ENCODE results near the gene PSMD1.
"Not testable (repeated sequence)": the region's sequence is repeated elsewhere in the genome, so short reads cannot be mapped to it uniquely, and the experiment has no call there.

Gene PSMD1

DNA sequence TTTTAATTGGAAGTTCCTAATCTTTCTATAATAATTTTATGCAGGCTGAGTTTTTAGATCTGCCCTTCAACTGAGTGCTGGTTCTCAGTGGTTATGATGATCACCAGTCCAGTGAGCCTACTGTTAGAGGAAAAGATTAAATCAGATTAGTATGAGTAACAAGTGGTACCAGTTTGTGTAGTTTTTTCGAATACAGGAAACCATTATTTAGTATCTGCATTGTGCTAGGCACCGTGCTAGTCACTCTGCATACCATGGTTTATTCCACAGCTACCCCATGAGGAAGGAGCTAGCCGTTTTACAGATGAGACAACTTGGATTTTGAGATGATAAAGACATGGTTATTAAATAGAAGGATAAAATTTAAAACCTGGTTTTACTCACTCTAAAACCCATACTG lies 6.1 kb downstream of the PSMD1 start:
- Histone ChIP-seq H3K9me3 (ENCODE audit: insufficient read depth, low read depth, low read length) (no peaks in the 10 kb centered on the region), H3K27me3 (ENCODE audit: insufficient read depth, low read length) (no peaks in the 10 kb centered on the region), H3K4me3 (ENCODE audit: low read length) (no peak overlapping the region), H3K4me1 (ENCODE audit: insufficient read depth, low read length) (peaks cover 11% of the 10 kb centered on the region; the same call in 1 of the 2 replicates), H3K36me3 (ENCODE audit: insufficient read depth, low read length) (peaks cover 69% of the 10 kb centered on the region), H3K27ac (ENCODE audit: low read depth, low read length) (no peak overlapping the region), H3K9ac (ENCODE audit: low read depth, low read length) (no peak overlapping the region)
- WGBS = 90% methylated on average over 3 of the region's 3 CpGs

DNA sequence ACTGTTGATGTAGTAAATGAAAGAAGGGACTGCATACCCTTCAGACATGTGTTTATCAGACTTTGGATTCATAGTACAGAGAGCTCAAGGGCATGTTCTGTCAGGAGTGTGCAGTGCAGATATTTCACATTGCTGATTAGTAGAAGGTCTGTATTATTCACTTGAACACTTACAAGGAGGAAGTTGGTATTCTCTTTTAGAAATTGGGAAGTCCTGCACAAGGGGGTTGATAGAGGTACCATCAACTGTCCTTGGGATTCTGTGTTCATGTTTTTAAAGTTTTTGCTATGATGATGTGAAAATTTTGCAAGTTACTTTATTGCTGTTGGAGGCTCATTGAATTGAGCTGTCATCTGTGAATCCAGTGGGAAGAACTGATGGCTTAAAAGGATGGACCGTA lies 6.7 kb downstream of the PSMD1 start:
- H3K27ac ChIP-seq (ENCODE audit: low read depth, low read length) = no peak overlapping the region
- no peak overlapping the region for H3K4me3 ChIP-seq (ENCODE audit: low read length)
- no CpG with 5 or more reads among the region's 1 CpG for WGBS
- H3K27me3 ChIP-seq (ENCODE audit: insufficient read depth, low read length) = no peaks in the 10 kb centered on the region
- H3K4me1 ChIP-seq (ENCODE audit: insufficient read depth, low read length) = peaks cover 5% of the 10 kb centered on the region; the same call in 1 of the 2 replicates
- H3K9ac ChIP-seq (ENCODE audit: low read depth, low read length) = no peak overlapping the region
- H3K9me3 ChIP-seq (ENCODE audit: insufficient read depth, low read depth, low read length) = no peaks in the 10 kb centered on the region
- peaks cover 75% of the 10 kb centered on the region for H3K36me3 ChIP-seq (ENCODE audit: insufficient read depth, low read length)

DNA sequence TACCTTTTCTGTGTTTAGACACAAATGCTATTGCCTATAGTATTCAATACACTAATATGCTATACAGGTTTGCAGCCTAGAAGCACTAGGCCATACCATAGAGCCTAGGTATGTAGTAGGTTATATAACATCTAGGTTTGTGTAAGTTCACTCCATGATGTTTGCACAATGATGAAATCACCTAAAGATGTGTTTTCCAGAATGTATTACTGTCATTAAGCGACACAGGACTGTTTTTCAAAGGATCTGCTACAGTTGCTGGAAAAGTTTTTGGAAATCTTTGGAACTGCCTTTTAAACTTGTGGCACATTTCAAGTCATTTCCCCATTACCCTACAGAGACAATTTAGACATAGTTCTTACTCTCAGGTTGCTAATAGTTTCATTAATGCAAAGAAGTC lies 9.3 kb downstream of the PSMD1 start:
- no peaks in the 10 kb centered on the region for H3K4me1 ChIP-seq (ENCODE audit: insufficient read depth, low read length)
- no peak overlapping the region for H3K27ac ChIP-seq (ENCODE audit: low read depth, low read length)
- peaks cover 98% of the 10 kb centered on the region for H3K36me3 ChIP-seq (ENCODE audit: insufficient read depth, low read length)
- 96% methylated on average over 1 of the region's 1 CpG for WGBS
- H3K9me3 ChIP-seq (ENCODE audit: insufficient read depth, low read depth, low read length) = no peaks in the 10 kb centered on the region
- H3K27me3 ChIP-seq (ENCODE audit: insufficient read depth, low read length) = no peaks in the 10 kb centered on the region
- H3K9ac ChIP-seq (ENCODE audit: low read depth, low read length) = no peak overlapping the region
- no peak overlapping the region for H3K4me3 ChIP-seq (ENCODE audit: low read length)

DNA sequence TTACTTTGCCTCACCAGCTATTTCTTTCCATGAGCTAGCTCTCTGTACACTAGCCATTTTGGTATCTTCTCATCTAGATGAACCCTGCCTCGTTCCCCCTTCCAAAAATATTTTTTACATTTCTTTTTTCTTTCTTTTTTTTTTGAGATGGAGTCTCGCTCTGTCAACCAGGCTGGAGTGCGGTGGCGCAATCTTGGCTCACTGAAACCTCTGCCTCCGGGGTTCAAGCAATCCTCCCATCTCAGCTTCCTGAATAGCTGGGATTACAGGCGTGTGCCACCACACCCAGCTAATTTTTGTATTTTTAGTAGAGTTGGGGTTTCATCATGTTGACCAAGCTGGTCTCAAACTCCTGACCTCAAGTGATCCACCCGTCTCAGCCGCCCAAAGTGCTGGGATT lies 10.9 kb downstream of the PSMD1 start:
- not testable (repeated sequence) for H3K4me3 ChIP-seq (ENCODE audit: low read length); H3K27ac ChIP-seq (ENCODE audit: low read depth, low read length); H3K27me3 ChIP-seq (ENCODE audit: insufficient read depth, low read length); H3K9me3 ChIP-seq (ENCODE audit: insufficient read depth, low read depth, low read length); H3K4me1 ChIP-seq (ENCODE audit: insufficient read depth, low read length); H3K9ac ChIP-seq (ENCODE audit: low read depth, low read length)
- WGBS = 90% methylated on average over 8 of the region's 8 CpGs
- peaks cover 98% of the 10 kb centered on the region for H3K36me3 ChIP-seq (ENCODE audit: insufficient read depth, low read length)

DNA sequence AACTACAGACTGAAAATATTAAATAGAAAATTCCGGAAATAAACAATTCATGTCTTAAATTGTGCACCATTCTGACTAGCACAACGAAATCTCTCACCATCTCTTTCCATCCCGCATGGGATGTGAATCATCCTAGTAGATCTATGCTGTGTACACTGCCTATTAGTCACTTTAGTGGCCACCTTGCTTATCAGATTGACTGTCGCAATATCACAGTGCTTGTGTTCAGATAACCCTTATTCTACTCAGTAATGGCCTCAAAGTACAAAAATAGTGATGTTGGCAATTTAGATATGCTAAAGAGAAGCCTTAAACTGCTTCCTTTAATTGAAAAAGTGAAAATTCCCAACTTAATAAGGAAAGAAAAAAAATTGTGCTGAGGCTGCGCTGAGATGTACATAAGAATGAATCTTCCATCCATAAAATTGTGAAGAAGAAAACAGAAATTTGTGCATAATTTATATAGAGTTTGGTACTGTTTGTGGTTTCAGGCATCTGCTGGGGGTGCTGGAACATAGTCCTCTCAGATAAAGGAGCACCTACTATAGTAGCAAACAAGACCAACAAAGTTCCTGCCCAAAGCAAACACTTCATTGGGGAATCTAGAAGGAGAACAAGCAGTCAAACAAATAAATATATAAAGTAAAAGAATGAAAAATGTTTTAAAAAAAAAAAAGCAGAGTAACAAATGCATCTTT lies 12.0 kb downstream of the PSMD1 start:
- peaks cover 98% of the 10 kb centered on the region for H3K36me3 ChIP-seq (ENCODE audit: insufficient read depth, low read length)
- no peaks in the 10 kb centered on the region for H3K27me3 ChIP-seq (ENCODE audit: insufficient read depth, low read length)
- H3K9me3 ChIP-seq (ENCODE audit: insufficient read depth, low read depth, low read length) = no peaks in the 10 kb centered on the region
- H3K27ac ChIP-seq (ENCODE audit: low read depth, low read length) = no peak overlapping the region
- no peak overlapping the region for H3K9ac ChIP-seq (ENCODE audit: low read depth, low read length)
- no peak overlapping the region for H3K4me3 ChIP-seq (ENCODE audit: low read length)
- H3K4me1 ChIP-seq (ENCODE audit: insufficient read depth, low read length) = no peaks in the 10 kb centered on the region
- 94% methylated on average over 4 of the region's 5 CpGs for WGBS

DNA sequence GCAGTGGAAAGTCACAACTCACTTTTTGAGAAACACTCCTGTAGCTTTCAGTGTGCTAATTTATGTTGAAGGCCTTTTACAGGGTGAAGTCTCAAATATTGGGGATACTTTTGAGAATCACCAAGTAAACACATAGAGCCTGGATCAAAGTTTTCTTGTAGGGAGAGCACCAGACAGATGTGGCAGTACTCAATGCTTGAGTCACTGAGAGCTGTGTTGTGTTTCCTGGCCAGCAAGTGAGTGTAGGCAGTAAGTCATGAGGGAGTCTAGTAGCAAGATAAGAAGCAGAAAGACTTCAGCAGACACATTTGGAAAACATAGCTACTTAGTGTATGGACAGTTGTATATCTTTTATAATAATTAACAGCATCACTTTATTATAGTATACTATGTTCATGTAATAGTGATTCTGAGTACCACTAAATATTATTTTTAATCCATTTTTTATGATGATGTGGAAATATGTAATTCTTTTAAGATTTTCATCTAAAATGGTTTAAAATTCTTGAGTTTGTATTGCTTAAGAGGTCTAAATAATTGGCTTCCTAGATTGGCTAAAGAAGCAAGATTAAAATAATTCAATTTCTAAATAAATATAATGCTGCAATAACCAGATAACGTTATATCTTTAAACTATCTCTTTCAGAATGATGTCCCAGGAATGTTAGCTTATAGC lies 12.8 kb downstream of the PSMD1 start:
- Histone ChIP-seq H3K27me3 (ENCODE audit: insufficient read depth, low read length) (no peaks in the 10 kb centered on the region), H3K36me3 (ENCODE audit: insufficient read depth, low read length) (peaks cover 98% of the 10 kb centered on the region), H3K9me3 (ENCODE audit: insufficient read depth, low read depth, low read length) (no peaks in the 10 kb centered on the region), H3K27ac (ENCODE audit: low read depth, low read length) (no peak overlapping the region), H3K4me1 (ENCODE audit: insufficient read depth, low read length) (no peaks in the 10 kb centered on the region), H3K4me3 (ENCODE audit: low read length) (no peak overlapping the region), H3K9ac (ENCODE audit: low read depth, low read length) (no peak overlapping the region)
- WGBS = 91% methylated on average over 1 of the region's 1 CpG

DNA sequence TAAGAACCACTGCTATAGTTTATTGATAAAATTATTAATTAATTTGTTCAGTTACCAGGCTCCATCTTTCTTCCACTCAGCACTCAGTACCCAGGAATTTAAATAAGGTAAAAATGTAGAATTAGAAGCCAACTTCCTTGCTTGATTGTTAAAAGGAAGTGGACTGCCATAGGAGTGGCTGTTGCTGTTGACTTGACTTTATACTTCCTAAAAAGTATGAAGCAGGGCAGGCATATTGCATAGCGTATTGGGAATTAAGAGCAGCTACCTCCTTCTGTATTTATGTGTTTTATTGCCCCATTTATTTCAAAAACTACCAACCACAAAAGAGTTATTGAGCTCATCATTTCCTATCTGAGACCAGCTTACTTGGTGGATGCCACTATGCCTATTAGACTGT lies 27.9 kb downstream of the PSMD1 start:
- no peaks in the 10 kb centered on the region for H3K9me3 ChIP-seq (ENCODE audit: insufficient read depth, low read depth, low read length)
- no peaks in the 10 kb centered on the region for H3K27me3 ChIP-seq (ENCODE audit: insufficient read depth, low read length)
- H3K36me3 ChIP-seq (ENCODE audit: insufficient read depth, low read length) = peaks cover 99% of the 10 kb centered on the region
- WGBS = 100% methylated on average over 1 of the region's 1 CpG
- no peak overlapping the region for H3K4me3 ChIP-seq (ENCODE audit: low read length)
- H3K27ac ChIP-seq (ENCODE audit: low read depth, low read length) = no peak overlapping the region
- H3K4me1 ChIP-seq (ENCODE audit: insufficient read depth, low read length) = no peaks in the 10 kb centered on the region
- H3K9ac ChIP-seq (ENCODE audit: low read depth, low read length) = no peak overlapping the region

DNA sequence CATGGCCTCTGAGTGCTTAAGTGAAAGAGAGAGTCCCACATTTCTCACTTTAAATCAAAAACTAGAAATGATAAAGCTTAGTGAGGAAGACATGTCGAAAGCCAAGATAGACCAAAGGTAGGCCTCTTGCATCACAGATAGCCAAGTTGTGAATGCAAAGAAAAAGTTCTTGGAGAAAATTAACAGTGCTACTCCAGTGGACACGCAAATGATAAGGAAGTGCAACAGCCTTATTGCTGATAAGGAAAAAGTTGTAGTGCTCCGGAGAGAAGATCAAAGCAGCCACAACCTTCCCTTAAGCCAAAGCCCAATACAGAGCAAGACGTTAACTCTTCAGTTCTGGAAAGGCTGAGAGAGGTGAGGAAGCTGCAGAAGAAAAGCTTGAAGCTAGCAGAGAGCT lies 32.1 kb downstream of the PSMD1 start:
- H3K27ac ChIP-seq (ENCODE audit: low read depth, low read length) = no peak overlapping the region
- peaks cover 98% of the 10 kb centered on the region for H3K36me3 ChIP-seq (ENCODE audit: insufficient read depth, low read length)
- WGBS = 86% methylated on average over 4 of the region's 4 CpGs
- H3K4me1 ChIP-seq (ENCODE audit: insufficient read depth, low read length) = no peaks in the 10 kb centered on the region
- no peak overlapping the region for H3K4me3 ChIP-seq (ENCODE audit: low read length)
- no peaks in the 10 kb centered on the region for H3K27me3 ChIP-seq (ENCODE audit: insufficient read depth, low read length)
- H3K9ac ChIP-seq (ENCODE audit: low read depth, low read length) = no peak overlapping the region
- H3K9me3 ChIP-seq (ENCODE audit: insufficient read depth, low read depth, low read length) = no peaks in the 10 kb centered on the region

DNA sequence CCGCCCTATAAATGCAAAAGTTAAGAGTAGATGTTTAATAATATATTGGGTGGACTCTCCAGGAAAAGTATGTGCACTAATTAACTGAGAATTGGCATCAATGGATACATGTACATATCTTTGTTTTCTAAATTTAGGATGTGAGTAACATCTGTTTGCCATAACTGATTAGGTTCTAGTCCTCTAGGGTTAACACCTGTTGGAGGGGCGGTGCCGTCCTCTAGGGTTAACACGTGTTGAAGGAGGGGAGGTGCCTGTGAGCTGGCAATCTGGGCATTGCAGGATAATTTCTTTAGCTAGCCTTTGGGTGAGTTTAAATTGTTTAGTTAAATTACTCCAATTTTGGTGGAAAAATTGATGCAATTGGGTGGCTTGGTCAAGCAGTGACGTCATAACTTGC lies 37.3 kb downstream of the PSMD1 start:
- 87% methylated on average over 5 of the region's 5 CpGs for WGBS
- peaks cover 4% of the 10 kb centered on the region; the same call in 1 of the 2 replicates for H3K9me3 ChIP-seq (ENCODE audit: insufficient read depth, low read depth, low read length)
- H3K4me3 ChIP-seq (ENCODE audit: low read length) = no peak overlapping the region
- no peaks in the 10 kb centered on the region; the same call in 1 of the 2 replicates for H3K4me1 ChIP-seq (ENCODE audit: insufficient read depth, low read length)
- H3K27me3 ChIP-seq (ENCODE audit: insufficient read depth, low read length) = no peaks in the 10 kb centered on the region
- H3K36me3 ChIP-seq (ENCODE audit: insufficient read depth, low read length) = peaks cover 88% of the 10 kb centered on the region
- no peak overlapping the region for H3K27ac ChIP-seq (ENCODE audit: low read depth, low read length)
- H3K9ac ChIP-seq (ENCODE audit: low read depth, low read length) = no peak overlapping the region

DNA sequence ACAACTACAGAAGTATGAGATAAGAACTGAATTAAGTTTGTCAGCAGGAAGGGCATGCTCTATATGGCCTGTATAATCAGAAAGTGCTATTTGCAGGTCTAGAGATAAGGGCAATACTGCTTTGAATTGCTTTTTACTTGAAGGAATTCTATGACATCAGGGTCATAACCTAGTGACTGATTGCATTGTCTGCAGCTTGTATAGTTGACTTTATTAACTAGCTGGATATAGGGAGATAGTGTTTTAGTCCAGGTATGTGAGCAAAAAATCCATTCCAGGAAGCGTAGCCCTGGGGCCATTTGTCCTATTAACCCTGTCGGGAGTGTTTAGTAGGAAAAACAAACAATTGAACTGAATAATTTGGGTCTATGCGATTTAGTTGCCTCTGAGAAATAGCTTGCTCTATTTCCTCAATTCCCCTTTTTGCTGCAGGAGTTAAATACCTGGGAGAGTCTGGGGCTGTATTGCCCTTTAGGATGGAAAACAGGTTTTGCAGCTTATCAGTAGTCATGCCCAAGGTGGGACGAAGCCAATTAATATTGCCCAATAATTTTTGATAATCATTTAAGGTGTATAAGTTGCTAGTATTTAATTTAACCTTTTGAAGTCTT lies 38.2 kb downstream of the PSMD1 start:
- Histone ChIP-seq H3K27me3 (ENCODE audit: insufficient read depth, low read length) (no peaks in the 10 kb centered on the region), H3K9me3 (ENCODE audit: insufficient read depth, low read depth, low read length) (peaks cover 13% of the 10 kb centered on the region), H3K4me3 (ENCODE audit: low read length) (no peak overlapping the region), H3K27ac (ENCODE audit: low read depth, low read length) (no peak overlapping the region), H3K9ac (ENCODE audit: low read depth, low read length) (no peak overlapping the region), H3K36me3 (ENCODE audit: insufficient read depth, low read length) (peaks cover 88% of the 10 kb centered on the region), H3K4me1 (ENCODE audit: insufficient read depth, low read length) (no peaks in the 10 kb centered on the region; the same call in 1 of the 2 replicates)
- WGBS = 91% methylated on average over 4 of the region's 4 CpGs

DNA sequence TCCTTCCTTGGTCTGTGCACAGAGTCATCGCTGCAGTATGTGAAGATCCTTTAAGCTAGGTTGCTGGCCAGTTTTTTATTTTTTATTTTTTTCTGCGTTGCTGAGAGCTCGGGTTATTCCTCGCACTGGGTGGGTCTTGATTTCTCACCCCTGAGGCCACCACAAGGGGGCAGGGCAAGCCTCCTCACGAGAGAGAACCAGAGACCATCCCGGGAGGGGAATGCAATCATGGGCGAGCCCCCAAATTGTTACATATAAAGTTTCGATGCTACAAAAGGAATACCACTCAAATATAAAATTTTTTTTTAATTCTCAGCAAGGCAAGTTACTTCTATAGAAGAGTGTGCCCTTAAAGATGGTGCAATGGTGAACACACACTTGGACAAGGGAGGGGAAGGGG lies 43.3 kb downstream of the PSMD1 start:
- H3K4me1 ChIP-seq (ENCODE audit: insufficient read depth, low read length) = no peaks in the 10 kb centered on the region; the same call in 1 of the 2 replicates
- H3K4me3 ChIP-seq (ENCODE audit: low read length) = no peak overlapping the region
- H3K9me3 ChIP-seq (ENCODE audit: insufficient read depth, low read depth, low read length) = peaks cover 23% of the 10 kb centered on the region

More for the DNA sequence above, 43.3 kb downstream of the PSMD1 start:
- Histone ChIP-seq H3K36me3 (ENCODE audit: insufficient read depth, low read length) (peaks cover 79% of the 10 kb centered on the region), H3K9ac (ENCODE audit: low read depth, low read length) (no peak overlapping the region), H3K27ac (ENCODE audit: low read depth, low read length) (no peak overlapping the region), H3K27me3 (ENCODE audit: insufficient read depth, low read length) (no peaks in the 10 kb centered on the region)
- 90% methylated on average over 7 of the region's 8 CpGs for WGBS

Data from HUES64 (cell line).